ENCODE data around the gene TMEM35A.
"Not testable (repeated sequence)": the region's sequence is repeated elsewhere in the genome, so short reads cannot be mapped to it uniquely, and the experiment has no call there.

Gene TMEM35A

GRCh38 chrX:101078716-101079598 is at the start of gene TMEM35A:
Gene TMEM35A, plus strand, starts transcription at chrX:101078879. Its CDS starts 124 bp downstream, at chrX:101079003.
- no peaks in the 10 kb centered on the region for H3K36me3 ChIP-seq (ENCODE audit: control insufficient read depth in 2 of 2, insufficient read depth in 2 of 2, low read length in 2 of 2)
- peak within 1 kb of the TSS; percentile 68 to 69 for H3K9ac ChIP-seq (ENCODE audit: low read length in 2 of 2)
- no peaks in the 10 kb centered on the region for H3K9me3 ChIP-seq (ENCODE audit: control insufficient read depth in 2 of 2, low read length in 2 of 2)
- no peaks in the 10 kb centered on the region for H3K4me1 ChIP-seq (ENCODE audit: control insufficient read depth, insufficient read depth, low read length)
- peak within 1 kb of the TSS; percentile 66 for H3K27ac ChIP-seq (ENCODE audit: low read length)
- H3K27me3 ChIP-seq (ENCODE audit: control insufficient read depth in 1 of 2, insufficient read depth in 2 of 2, low read length in 2 of 2): peaks cover 0 to 8% of the 10 kb centered on the region in 2 donors
- H3K4me3 ChIP-seq (ENCODE audit: low read length in 2 of 2): peak within 1 kb of the TSS; percentile 79 to 89

- peaks cover 3 to 9% of the 10 kb centered on the region in 2 donors for H3K36me3 ChIP-seq (ENCODE audit: control insufficient read depth in 2 of 2, insufficient read depth in 2 of 2, low read length in 2 of 2)
- H3K4me3 ChIP-seq (ENCODE audit: low read length in 2 of 2): no peak overlapping the region
- no peaks in the 10 kb centered on the region for H3K4me1 ChIP-seq (ENCODE audit: control insufficient read depth, insufficient read depth, low read length)
- H3K9ac ChIP-seq (ENCODE audit: low read length in 2 of 2): no peak overlapping the region
- peaks cover 0 to 2% of the 10 kb centered on the region in 2 donors for H3K27me3 ChIP-seq (ENCODE audit: control insufficient read depth in 1 of 2, insufficient read depth in 2 of 2, low read length in 2 of 2)
- no peak overlapping the region for H3K27ac ChIP-seq (ENCODE audit: low read length)
- H3K9me3 ChIP-seq (ENCODE audit: control insufficient read depth in 2 of 2, low read length in 2 of 2): no peaks in the 10 kb centered on the region
Measured at GRCh38 chrX:101029665-101030064, 49.0 kb upstream of the TMEM35A start.

GRCh38 chrX:101037231-101037630 is 41.4 kb upstream of the TMEM35A start:
- no peaks in the 10 kb centered on the region for H3K9me3 ChIP-seq (ENCODE audit: control insufficient read depth in 2 of 2, low read length in 2 of 2)
- H3K27me3 ChIP-seq (ENCODE audit: control insufficient read depth in 1 of 2, insufficient read depth in 2 of 2, low read length in 2 of 2): peaks cover 0 to 3% of the 10 kb centered on the region in 2 donors
- H3K4me1 ChIP-seq (ENCODE audit: control insufficient read depth, insufficient read depth, low read length): no peaks in the 10 kb centered on the region
- no peak overlapping the region for H3K9ac ChIP-seq (ENCODE audit: low read length in 2 of 2)
- peaks cover 5% of the 10 kb centered on the region in 2 donors for H3K36me3 ChIP-seq (ENCODE audit: control insufficient read depth in 2 of 2, insufficient read depth in 2 of 2, low read length in 2 of 2)
- no peak overlapping the region for H3K27ac ChIP-seq (ENCODE audit: low read length)
- no peak overlapping the region for H3K4me3 ChIP-seq (ENCODE audit: low read length in 2 of 2)

- H3K4me1 ChIP-seq (ENCODE audit: control insufficient read depth, insufficient read depth, low read length): no peaks in the 10 kb centered on the region
- peaks cover 5% of the 10 kb centered on the region in 2 donors for H3K36me3 ChIP-seq (ENCODE audit: control insufficient read depth in 2 of 2, insufficient read depth in 2 of 2, low read length in 2 of 2)
- no peak overlapping the region for H3K4me3 ChIP-seq (ENCODE audit: low read length in 2 of 2)
- H3K9me3 ChIP-seq (ENCODE audit: control insufficient read depth in 2 of 2, low read length in 2 of 2): no peaks in the 10 kb centered on the region
- H3K27ac ChIP-seq (ENCODE audit: low read length): no peak overlapping the region
- H3K27me3 ChIP-seq (ENCODE audit: control insufficient read depth in 1 of 2, insufficient read depth in 2 of 2, low read length in 2 of 2): peaks cover 0 to 3% of the 10 kb centered on the region in 2 donors
- no peak overlapping the region for H3K9ac ChIP-seq (ENCODE audit: low read length in 2 of 2)
Measured at GRCh38 chrX:101040197-101040596, 38.5 kb upstream of the TMEM35A start.

- peak overlapping the region; percentile 84 for H3K27ac ChIP-seq (ENCODE audit: low read length)
- no peaks in the 10 kb centered on the region for H3K36me3 ChIP-seq (ENCODE audit: control insufficient read depth in 2 of 2, insufficient read depth in 2 of 2, low read length in 2 of 2)
- H3K4me1 ChIP-seq (ENCODE audit: control insufficient read depth, insufficient read depth, low read length): peaks cover 4% of the 10 kb centered on the region
- no peaks in the 10 kb centered on the region for H3K27me3 ChIP-seq (ENCODE audit: control insufficient read depth in 1 of 2, insufficient read depth in 2 of 2, low read length in 2 of 2)
- peak overlapping the region; percentile 80 to 86 for H3K9ac ChIP-seq (ENCODE audit: low read length in 2 of 2)
- H3K9me3 ChIP-seq (ENCODE audit: control insufficient read depth in 2 of 2, low read length in 2 of 2): no peaks in the 10 kb centered on the region
- H3K4me3 ChIP-seq (ENCODE audit: low read length in 2 of 2): peak overlapping the region; percentile 80 to 90
Measured at GRCh38 chrX:101051153-101051548, 27.5 kb upstream of the TMEM35A start.

- peak within 1 kb of the TSS; percentile 80 to 86 for H3K9ac ChIP-seq (ENCODE audit: low read length in 2 of 2)
- H3K4me1 ChIP-seq (ENCODE audit: control insufficient read depth, insufficient read depth, low read length): peaks cover 4% of the 10 kb centered on the region
- no peaks in the 10 kb centered on the region for H3K9me3 ChIP-seq (ENCODE audit: control insufficient read depth in 2 of 2, low read length in 2 of 2)
- H3K4me3 ChIP-seq (ENCODE audit: low read length in 2 of 2): peak within 1 kb of the TSS; percentile 80 to 90
- H3K36me3 ChIP-seq (ENCODE audit: control insufficient read depth in 2 of 2, insufficient read depth in 2 of 2, low read length in 2 of 2): no peaks in the 10 kb centered on the region
- H3K27me3 ChIP-seq (ENCODE audit: control insufficient read depth in 1 of 2, insufficient read depth in 2 of 2, low read length in 2 of 2): no peaks in the 10 kb centered on the region
- H3K27ac ChIP-seq (ENCODE audit: low read length): peak within 1 kb of the TSS; percentile 84
Measured at GRCh38 chrX:101051549-101052302, 27.0 kb upstream of the TMEM35A start, which contains the start of gene TRMT2B. Gene TRMT2B, minus strand, starts transcription at chrX:101052111. Its CDS starts 9,822 bp downstream, at chrX:101042289.

- not testable (repeated sequence) for H3K4me3 ChIP-seq (ENCODE audit: low read length in 2 of 2); H3K9ac ChIP-seq (ENCODE audit: low read length in 2 of 2); H3K9me3 ChIP-seq (ENCODE audit: control insufficient read depth in 2 of 2, low read length in 2 of 2); H3K4me1 ChIP-seq (ENCODE audit: control insufficient read depth, insufficient read depth, low read length); H3K27ac ChIP-seq (ENCODE audit: low read length); H3K27me3 ChIP-seq (ENCODE audit: control insufficient read depth in 1 of 2, insufficient read depth in 2 of 2, low read length in 2 of 2); H3K36me3 ChIP-seq (ENCODE audit: control insufficient read depth in 2 of 2, insufficient read depth in 2 of 2, low read length in 2 of 2)
Measured at GRCh38 chrX:101056551-101056950, 22.1 kb upstream of the TMEM35A start.

- Histone ChIP-seq H3K4me1 (ENCODE audit: control insufficient read depth, insufficient read depth, low read length) (no peaks in the 10 kb centered on the region), H3K9ac (ENCODE audit: low read length in 2 of 2) (no peak overlapping the region), H3K4me3 (ENCODE audit: low read length in 2 of 2) (no peak overlapping the region), H3K27ac (ENCODE audit: low read length) (no peak overlapping the region), H3K27me3 (ENCODE audit: control insufficient read depth in 1 of 2, insufficient read depth in 2 of 2, low read length in 2 of 2) (no peaks in the 10 kb centered on the region), H3K36me3 (ENCODE audit: control insufficient read depth in 2 of 2, insufficient read depth in 2 of 2, low read length in 2 of 2) (no peaks in the 10 kb centered on the region), H3K9me3 (ENCODE audit: control insufficient read depth in 2 of 2, low read length in 2 of 2) (no peaks in the 10 kb centered on the region)
Measured at GRCh38 chrX:101057093-101057714, 21.5 kb upstream of the TMEM35A start.

- H3K9ac ChIP-seq (ENCODE audit: low read length in 2 of 2): no peak overlapping the region
- H3K27me3 ChIP-seq (ENCODE audit: control insufficient read depth in 1 of 2, insufficient read depth in 2 of 2, low read length in 2 of 2): peaks cover 0 to 8% of the 10 kb centered on the region in 2 donors
- no peaks in the 10 kb centered on the region for H3K36me3 ChIP-seq (ENCODE audit: control insufficient read depth in 2 of 2, insufficient read depth in 2 of 2, low read length in 2 of 2)
- H3K4me1 ChIP-seq (ENCODE audit: control insufficient read depth, insufficient read depth, low read length): no peaks in the 10 kb centered on the region
- H3K9me3 ChIP-seq (ENCODE audit: control insufficient read depth in 2 of 2, low read length in 2 of 2): no peaks in the 10 kb centered on the region
- no peak overlapping the region for H3K27ac ChIP-seq (ENCODE audit: low read length)
- no peak overlapping the region for H3K4me3 ChIP-seq (ENCODE audit: low read length in 2 of 2)
Measured at GRCh38 chrX:101062176-101062575, 16.5 kb upstream of the TMEM35A start.

- Histone ChIP-seq H3K9ac (ENCODE audit: low read length in 2 of 2) (no peak overlapping the region), H3K4me1 (ENCODE audit: control insufficient read depth, insufficient read depth, low read length) (no peaks in the 10 kb centered on the region), H3K36me3 (ENCODE audit: control insufficient read depth in 2 of 2, insufficient read depth in 2 of 2, low read length in 2 of 2) (no peaks in the 10 kb centered on the region), H3K27me3 (ENCODE audit: control insufficient read depth in 1 of 2, insufficient read depth in 2 of 2, low read length in 2 of 2) (no peaks in the 10 kb centered on the region), H3K27ac (ENCODE audit: low read length) (no peak overlapping the region), H3K4me3 (ENCODE audit: low read length in 2 of 2) (no peak overlapping the region), H3K9me3 (ENCODE audit: control insufficient read depth in 2 of 2, low read length in 2 of 2) (no peaks in the 10 kb centered on the region)
Measured at GRCh38 chrX:101071582-101071981, 7.1 kb upstream of the TMEM35A start.
